ENCODE results near the gene PFDN4.

PFDN4 gene

GRCh38 chr20:54173653-54174456, 34.0 kb upstream of the PFDN4 start, which contains the start of gene CYP24A1:
TSS of gene CYP24A1 (minus strand) at chr20:54173986. CDS start at chr20:54173579, 407 bp downstream.
- DNase-seq (ENCODE audit: low read depth): no peak

GRCh38 chr20:54174457-54175175, 33.3 kb upstream of the PFDN4 start:
- no peak for DNase-seq (ENCODE audit: low read depth)

GRCh38 chr20:54176610-54177009, 31.3 kb upstream of the PFDN4 start:
- peak; percentile 52 for DNase-seq (ENCODE audit: low read depth)

GRCh38 chr20:54177378-54177777, 30.5 kb upstream of the PFDN4 start:
- no peak for DNase-seq (ENCODE audit: low read depth)

GRCh38 chr20:54178256-54178655, 29.6 kb upstream of the PFDN4 start:
- DNase-seq (ENCODE audit: low read depth): no peak

- DNase-seq (ENCODE audit: low read depth): no peak
These were observed 27.9 kb upstream of the PFDN4 start for GRCh38 chr20:54179946-54180345.

- DNase-seq (ENCODE audit: low read depth): no peak
These were observed 27.0 kb upstream of the PFDN4 start for GRCh38 chr20:54180931-54181330.

- DNase-seq (ENCODE audit: low read depth): no peak
These were observed 23.8 kb upstream of the PFDN4 start for GRCh38 chr20:54184071-54184470.

- no peak for DNase-seq (ENCODE audit: low read depth)
These were observed 22.8 kb upstream of the PFDN4 start for GRCh38 chr20:54184904-54185626.

GRCh38 chr20:54188132-54188849, 19.6 kb upstream of the PFDN4 start:
- no peak for DNase-seq (ENCODE audit: low read depth)

- DNase-seq (ENCODE audit: low read depth): no peak
These were observed 18.3 kb upstream of the PFDN4 start for GRCh38 chr20:54189630-54190029.

GRCh38 chr20:54190217-54190616, 17.7 kb upstream of the PFDN4 start:
- no peak for DNase-seq (ENCODE audit: low read depth)

GRCh38 chr20:54193817-54194216, 14.1 kb upstream of the PFDN4 start:
- DNase-seq (ENCODE audit: low read depth): no peak

GRCh38 chr20:54194724-54195438, 13.0 kb upstream of the PFDN4 start:
- peak; percentile 40 for DNase-seq (ENCODE audit: low read depth)

- no peak for DNase-seq (ENCODE audit: low read depth)
These were observed 12.1 kb upstream of the PFDN4 start for GRCh38 chr20:54195483-54196472.

- DNase-seq (ENCODE audit: low read depth): peak; percentile 64
These were observed 10.0 kb upstream of the PFDN4 start for GRCh38 chr20:54197621-54198604.

GRCh38 chr20:54199283-54199682, 8.6 kb upstream of the PFDN4 start:
- DNase-seq (ENCODE audit: low read depth): no peak

GRCh38 chr20:54199721-54200176, 8.1 kb upstream of the PFDN4 start:
- peak; percentile 57 for DNase-seq (ENCODE audit: low read depth)

All from amniotic epithelial cell (primary cell).